ENCODE data around the gene THADA.

The THADA gene

DNA sequence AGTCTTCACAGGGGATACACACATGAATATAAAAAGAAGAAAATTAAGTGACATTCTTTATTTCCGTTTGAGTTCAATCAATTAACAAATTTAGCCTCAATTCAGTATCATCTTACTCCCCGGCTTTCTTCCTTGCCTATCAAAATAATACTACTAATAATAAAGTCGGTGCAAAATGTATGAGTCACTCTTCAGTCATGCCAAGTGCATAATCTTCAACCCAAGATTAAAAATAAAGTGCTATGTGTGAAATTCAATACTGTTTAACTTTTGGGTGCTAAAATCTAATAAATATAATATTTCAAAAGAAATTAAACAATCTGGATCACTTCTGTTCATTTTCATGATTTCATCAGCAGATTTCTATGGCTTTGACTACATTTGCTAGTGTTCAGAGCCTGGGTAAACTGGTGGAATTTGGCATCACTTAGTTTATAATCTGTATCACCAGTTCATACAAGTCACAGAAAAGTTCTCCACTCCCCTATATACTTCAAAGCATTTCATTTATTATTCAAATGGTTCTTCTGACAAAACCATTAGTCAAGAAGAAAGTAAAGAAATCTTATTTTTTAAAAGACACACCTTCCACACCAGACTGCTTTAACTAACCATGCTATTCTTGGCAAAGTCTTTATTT, 183.6 kb downstream of the THADA start:
- TF ChIP-seq, protein P1, sequence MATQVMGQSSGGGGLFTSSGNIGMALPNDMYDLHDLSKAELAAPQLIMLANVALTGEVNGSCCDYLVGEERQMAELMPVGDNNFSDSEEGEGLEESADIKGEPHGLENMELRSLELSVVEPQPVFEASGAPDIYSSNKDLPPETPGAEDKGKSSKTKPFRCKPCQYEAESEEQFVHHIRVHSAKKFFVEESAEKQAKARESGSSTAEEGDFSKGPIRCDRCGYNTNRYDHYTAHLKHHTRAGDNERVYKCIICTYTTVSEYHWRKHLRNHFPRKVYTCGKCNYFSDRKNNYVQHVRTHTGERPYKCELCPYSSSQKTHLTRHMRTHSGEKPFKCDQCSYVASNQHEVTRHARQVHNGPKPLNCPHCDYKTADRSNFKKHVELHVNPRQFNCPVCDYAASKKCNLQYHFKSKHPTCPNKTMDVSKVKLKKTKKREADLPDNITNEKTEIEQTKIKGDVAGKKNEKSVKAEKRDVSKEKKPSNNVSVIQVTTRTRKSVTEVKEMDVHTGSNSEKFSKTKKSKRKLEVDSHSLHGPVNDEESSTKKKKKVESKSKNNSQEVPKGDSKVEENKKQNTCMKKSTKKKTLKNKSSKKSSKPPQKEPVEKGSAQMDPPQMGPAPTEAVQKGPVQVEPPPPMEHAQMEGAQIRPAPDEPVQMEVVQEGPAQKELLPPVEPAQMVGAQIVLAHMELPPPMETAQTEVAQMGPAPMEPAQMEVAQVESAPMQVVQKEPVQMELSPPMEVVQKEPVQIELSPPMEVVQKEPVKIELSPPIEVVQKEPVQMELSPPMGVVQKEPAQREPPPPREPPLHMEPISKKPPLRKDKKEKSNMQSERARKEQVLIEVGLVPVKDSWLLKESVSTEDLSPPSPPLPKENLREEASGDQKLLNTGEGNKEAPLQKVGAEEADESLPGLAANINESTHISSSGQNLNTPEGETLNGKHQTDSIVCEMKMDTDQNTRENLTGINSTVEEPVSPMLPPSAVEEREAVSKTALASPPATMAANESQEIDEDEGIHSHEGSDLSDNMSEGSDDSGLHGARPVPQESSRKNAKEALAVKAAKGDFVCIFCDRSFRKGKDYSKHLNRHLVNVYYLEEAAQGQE (IDR thresholded peaks at IDR 0.05; ENCODE audit: insufficient read depth in 1 of 2, low read depth in 2 of 2, low read length in 2 of 2), result no peak
- TF ChIP-seq SIN3A (IDR thresholded peaks at IDR 0.05; ENCODE audit: borderline replicate concordance, insufficient read depth, low read length), result no peak
- TF ChIP-seq FOXP2 (optimal IDR thresholded peaks at IDR 0.05; ENCODE audit: borderline replicate concordance, extremely low read depth, extremely low read length, insufficient read depth), result no peak
- TF ChIP-seq TAF1 (IDR thresholded peaks at IDR 0.05; ENCODE audit: borderline replicate concordance, insufficient read depth, low read length), result no peak
- TF ChIP-seq POLR2AphosphoS5 (IDR thresholded peaks at IDR 0.05; ENCODE audit: low read depth, low read length), result no peak

DNA sequence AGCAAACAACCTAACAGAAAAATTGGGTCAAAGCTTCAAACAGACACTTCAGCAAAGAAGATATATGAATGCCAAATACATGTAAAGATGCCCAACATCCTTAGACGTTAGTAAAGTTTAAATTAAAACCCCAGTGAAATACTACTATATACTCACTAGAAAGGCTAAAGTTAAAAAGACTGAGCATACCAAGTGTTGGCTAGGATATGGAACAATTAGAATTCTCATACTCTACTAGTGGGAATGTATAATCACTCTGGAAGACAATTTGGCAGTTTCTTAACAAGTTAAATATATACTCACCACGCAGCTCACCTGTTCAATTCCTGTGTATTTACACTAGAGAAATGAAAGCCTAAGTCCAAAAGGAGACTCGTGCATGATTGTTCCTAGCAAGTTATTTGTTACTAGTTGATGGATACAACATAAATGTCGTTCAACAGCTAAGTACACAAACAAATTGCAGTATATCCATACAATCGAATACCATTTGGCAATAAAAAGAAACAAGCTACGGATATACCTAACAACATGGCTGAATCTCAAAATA, 185.7 kb downstream of the THADA start:
- TF ChIP-seq POLR2AphosphoS5 (IDR thresholded peaks at IDR 0.05; ENCODE audit: low read depth, low read length) (no peak), FOXP2 (optimal IDR thresholded peaks at IDR 0.05; ENCODE audit: borderline replicate concordance, extremely low read depth, extremely low read length, insufficient read depth) (no peak), TAF1 (IDR thresholded peaks at IDR 0.05; ENCODE audit: borderline replicate concordance, insufficient read depth, low read length) (no peak), SIN3A (IDR thresholded peaks at IDR 0.05; ENCODE audit: borderline replicate concordance, insufficient read depth, low read length) (no peak)
- TF ChIP-seq, protein P1 (IDR thresholded peaks at IDR 0.05; ENCODE audit: insufficient read depth in 1 of 2, low read depth in 2 of 2, low read length in 2 of 2), result no peak

DNA sequence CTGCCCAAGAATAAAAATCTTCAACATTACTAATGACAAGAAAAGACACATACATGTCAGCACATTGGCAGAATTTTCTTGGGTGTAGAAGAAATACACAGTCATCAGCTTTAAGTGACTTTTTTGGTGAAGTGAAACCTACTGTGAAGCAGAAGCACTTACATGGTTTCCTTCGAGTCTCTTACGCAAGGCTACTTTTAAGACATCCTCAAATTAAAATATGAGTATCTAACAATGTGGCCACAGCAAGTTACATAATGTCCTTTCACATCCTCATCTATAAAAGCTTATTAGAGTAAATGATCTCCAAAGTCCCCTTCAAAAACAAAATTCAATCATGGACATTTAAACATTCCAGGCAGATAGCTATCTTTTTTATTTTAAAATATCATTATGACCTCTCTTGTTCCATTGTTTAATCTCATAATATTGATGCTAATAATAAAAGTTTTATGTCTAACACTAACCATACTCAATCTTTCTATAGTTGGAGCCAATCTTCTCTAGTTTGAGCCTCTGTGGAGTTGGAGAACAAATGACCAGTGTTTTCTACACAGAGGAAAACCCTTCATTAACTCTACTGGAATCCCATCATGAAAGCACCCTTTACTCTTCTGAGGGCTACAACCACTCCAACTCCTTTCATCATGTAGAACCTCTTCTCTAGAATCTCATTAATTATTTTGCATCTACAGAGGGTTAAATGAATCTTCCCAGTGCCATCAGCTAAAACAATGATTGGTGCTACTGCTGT, 187.3 kb downstream of the THADA start:
- no peak for TF ChIP-seq TAF1 (IDR thresholded peaks at IDR 0.05; ENCODE audit: borderline replicate concordance, insufficient read depth, low read length)
- TF ChIP-seq POLR2AphosphoS5 (IDR thresholded peaks at IDR 0.05; ENCODE audit: low read depth, low read length), result no peak
- no peak for TF ChIP-seq FOXP2 (optimal IDR thresholded peaks at IDR 0.05; ENCODE audit: borderline replicate concordance, extremely low read depth, extremely low read length, insufficient read depth)
- TF ChIP-seq, protein P1 (IDR thresholded peaks at IDR 0.05; ENCODE audit: insufficient read depth in 1 of 2, low read depth in 2 of 2, low read length in 2 of 2), result no peak
- no peak for TF ChIP-seq SIN3A (IDR thresholded peaks at IDR 0.05; ENCODE audit: borderline replicate concordance, insufficient read depth, low read length)

DNA sequence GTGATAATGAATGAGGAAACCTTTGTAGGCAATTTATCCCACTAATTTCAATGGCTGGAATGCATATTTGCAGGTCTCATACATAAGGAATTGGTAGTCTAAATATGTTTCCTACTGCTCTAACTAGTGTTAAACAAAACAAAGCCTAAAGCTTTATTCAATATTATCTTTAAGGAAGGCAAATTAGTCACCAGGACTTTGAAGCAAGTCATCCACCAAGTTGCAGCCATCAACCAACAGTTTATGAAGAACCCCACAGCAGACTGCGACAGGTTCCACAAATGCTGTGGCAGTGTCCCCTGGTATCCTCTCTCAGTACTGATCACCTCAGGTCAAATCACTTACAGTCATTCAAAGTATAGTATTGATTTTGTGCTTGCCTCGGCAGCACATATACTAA, 187.9 kb downstream of the THADA start:
- no peak for TF ChIP-seq TAF1 (IDR thresholded peaks at IDR 0.05; ENCODE audit: borderline replicate concordance, insufficient read depth, low read length)
- TF ChIP-seq, protein P1 (IDR thresholded peaks at IDR 0.05; ENCODE audit: insufficient read depth in 1 of 2, low read depth in 2 of 2, low read length in 2 of 2), result no peak
